Endodermal cell (in vitro differentiated cells): ENCODE results near the gene ATXN2L. TPM values are rescaled to one million over a fixed set of nuclear protein-coding genes. Genes with fewer than 3 reads are reported as not detected.
A peak's percentile ranks its signal among the peaks of the same experiment; 100 is the strongest.

ENCODE experiments used
- DNase-seq: peaks from one replicate; pipeline ENCODE4 v3.0.0-alpha.2; 2017
- H3K27ac ChIP-seq: 2 replicates; pipeline ENCODE4 v1.5.1; 2013; ENCODE audit warnings: mild to moderate bottlenecking, low read depth, low read length, moderate library complexity
- H3K27me3 ChIP-seq: 2 replicates; pipeline ENCODE4 v1.6.1; 2013; ENCODE audit warnings: mild to moderate bottlenecking, low read length, moderate library complexity; ENCODE audit not compliant: insufficient read depth, control insufficient read depth, poor library complexity, severe bottlenecking
- H3K36me3 ChIP-seq: 2 replicates; pipeline ENCODE4 v1.7.0; 2013; ENCODE audit warnings: mild to moderate bottlenecking, low read length, moderate library complexity; ENCODE audit not compliant: control insufficient read depth, insufficient read depth
- H3K4me1 ChIP-seq: one replicate; pipeline ENCODE4 v1.7.0; 2013; ENCODE audit warnings: low read length; ENCODE audit not compliant: control insufficient read depth, insufficient read depth
- H3K4me3 ChIP-seq: 2 replicates; pipeline ENCODE4 v1.5.1; 2013; ENCODE audit warnings: mild to moderate bottlenecking, low read length, moderate library complexity
- H3K9ac ChIP-seq: 2 replicates; pipeline ENCODE4 v1.6.1; 2013; ENCODE audit warnings: mild to moderate bottlenecking, low read length, moderate library complexity; ENCODE audit not compliant: poor library complexity, severe bottlenecking; ENCODE audit errors: extremely low read depth
- H3K9me3 ChIP-seq: 2 replicates; pipeline ENCODE4 v1.6.1; 2013; ENCODE audit warnings: mild to moderate bottlenecking, low read length, moderate library complexity; ENCODE audit not compliant: control insufficient read depth
- H3K27ac Mint-ChIP-seq: 2 replicates; pipeline ENCODE4 v1.8.0; 2020; ENCODE audit warnings: mixed read lengths
- H3K27me3 Mint-ChIP-seq: 2 replicates; pipeline ENCODE4 v1.8.0; 2021; ENCODE audit warnings: mild to moderate bottlenecking, mixed read lengths; ENCODE audit not compliant: insufficient read depth
- H3K36me3 Mint-ChIP-seq: 2 replicates; pipeline ENCODE4 v1.8.0; 2020; ENCODE audit warnings: low read depth, mixed read lengths
- H3K4me1 Mint-ChIP-seq: 2 replicates; pipeline ENCODE4 v1.8.0; 2020; ENCODE audit warnings: mixed read lengths
- H3K4me3 Mint-ChIP-seq: 2 replicates; pipeline ENCODE4 v1.8.0; 2020; ENCODE audit warnings: mild to moderate bottlenecking, moderate library complexity, mixed read lengths
- H3K9me3 Mint-ChIP-seq: 2 replicates; pipeline ENCODE4 v1.8.0; 2020; ENCODE audit warnings: mild to moderate bottlenecking, mixed read lengths
- WGBS, 2 experiments: methylation state at CpG; one replicate each; pipeline versions ENCODE4 v1.1.5 to v1.1.7; 2013; ENCODE audit warnings: missing lambda C conversion rate in 2 of 2, mixed read lengths in 1 of 2; ENCODE audit not compliant: insufficient coverage in 1 of 2, insufficient read length in 1 of 2; 5-methylcytosine and 5-hydroxymethylcytosine counted together
- total RNA-seq, 2 donors: library from RNA; stranded (reverse); fragmentation: NEBNext Ultra II Directional in 1 of 2; extraction: Animal tissue kit (Norgen Biotek cat#: 25700) in 1 of 2; gene quantifications; 2 replicates in 1 of 2; 3 replicates in 1 of 2; pipeline ENCODE4 v1.2.1, GENCODE V29; 2021
- TF ChIP-seq, protein P1 (sequence below): fragments of 200-600 bp; sonication (generic); conservative IDR thresholded peaks from 2 replicates; pipeline ENCODE4 v1.5.0; 2021; ENCODE audit warnings: antibody characterized with exemption, mild to moderate bottlenecking

ATXN2L gene
- total RNA-seq, 2 donors from 2014 or later, result 242 to 264 TPM

DNA sequence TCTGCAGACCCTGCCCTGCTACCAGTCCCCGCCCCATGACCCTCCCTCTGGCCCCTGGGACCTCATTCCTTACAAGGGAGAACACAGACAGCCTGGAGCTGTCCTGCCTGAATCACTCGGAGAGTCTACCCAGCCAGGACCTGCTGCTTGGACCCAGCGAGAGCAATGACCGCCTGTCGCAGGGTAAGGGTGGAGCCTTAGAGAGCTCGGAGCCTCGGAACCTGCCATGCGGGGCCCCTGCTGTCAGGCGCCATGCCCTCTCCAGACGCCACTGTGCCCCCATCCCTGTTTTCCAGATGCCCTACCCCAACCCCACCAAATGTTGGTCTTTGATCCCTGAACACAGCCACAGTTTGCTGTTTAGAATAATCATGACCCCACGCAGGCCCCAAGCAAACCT is 46.4 kb downstream of the ATXN2L start:
- Mint-ChIP-seq H3K27me3 (no peaks in the 10 kb centered on the region), H3K36me3 (peaks cover 45% of the 10 kb centered on the region), H3K9me3 (no peaks in the 10 kb centered on the region), H3K27ac (no peak overlapping the region), H3K4me3 (no peak overlapping the region), H3K4me1 (peaks cover 13% of the 10 kb centered on the region)
- TF ChIP-seq, protein P1, sequence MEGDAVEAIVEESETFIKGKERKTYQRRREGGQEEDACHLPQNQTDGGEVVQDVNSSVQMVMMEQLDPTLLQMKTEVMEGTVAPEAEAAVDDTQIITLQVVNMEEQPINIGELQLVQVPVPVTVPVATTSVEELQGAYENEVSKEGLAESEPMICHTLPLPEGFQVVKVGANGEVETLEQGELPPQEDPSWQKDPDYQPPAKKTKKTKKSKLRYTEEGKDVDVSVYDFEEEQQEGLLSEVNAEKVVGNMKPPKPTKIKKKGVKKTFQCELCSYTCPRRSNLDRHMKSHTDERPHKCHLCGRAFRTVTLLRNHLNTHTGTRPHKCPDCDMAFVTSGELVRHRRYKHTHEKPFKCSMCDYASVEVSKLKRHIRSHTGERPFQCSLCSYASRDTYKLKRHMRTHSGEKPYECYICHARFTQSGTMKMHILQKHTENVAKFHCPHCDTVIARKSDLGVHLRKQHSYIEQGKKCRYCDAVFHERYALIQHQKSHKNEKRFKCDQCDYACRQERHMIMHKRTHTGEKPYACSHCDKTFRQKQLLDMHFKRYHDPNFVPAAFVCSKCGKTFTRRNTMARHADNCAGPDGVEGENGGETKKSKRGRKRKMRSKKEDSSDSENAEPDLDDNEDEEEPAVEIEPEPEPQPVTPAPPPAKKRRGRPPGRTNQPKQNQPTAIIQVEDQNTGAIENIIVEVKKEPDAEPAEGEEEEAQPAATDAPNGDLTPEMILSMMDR, result no peak
- Histone ChIP-seq H3K27me3 (no peaks in the 10 kb centered on the region), H3K4me3 (no peak overlapping the region), H3K36me3 (peaks cover 41% of the 10 kb centered on the region), H3K9ac (no peak overlapping the region), H3K4me1 (peaks cover 7% of the 10 kb centered on the region), H3K27ac (no peak overlapping the region), H3K9me3 (no peaks in the 10 kb centered on the region)
- no peak for DNase-seq
- WGBS, 2 experiments, result 92 to 96% methylated on average over 5 to 11 of the region's 11 CpGs

DNA sequence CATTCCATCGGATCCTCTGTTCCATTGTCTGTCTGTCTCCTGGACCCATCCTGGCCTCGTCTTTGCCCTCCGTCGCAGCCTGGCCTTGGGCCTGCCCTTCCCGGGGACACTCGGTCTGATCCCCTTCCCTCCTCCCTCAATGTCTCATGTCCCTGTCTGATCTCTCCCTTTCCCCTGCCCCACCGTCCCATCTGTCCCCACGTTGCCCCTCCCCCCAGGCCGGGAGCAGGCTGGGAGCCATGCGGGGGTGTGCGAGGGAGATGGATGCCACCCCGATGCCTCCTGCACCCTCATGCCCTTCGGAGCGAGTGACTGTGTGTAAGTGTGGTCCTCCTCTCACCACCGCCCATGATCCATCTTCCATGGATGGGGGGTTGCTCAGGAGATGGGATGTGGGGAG is 50.2 kb downstream of the ATXN2L start:
- H3K27ac ChIP-seq, result no peak overlapping the region
- Mint-ChIP-seq H3K9me3 (no peaks in the 10 kb centered on the region), H3K36me3 (peaks cover 40% of the 10 kb centered on the region), H3K4me3 (no peak overlapping the region), H3K27me3 (no peaks in the 10 kb centered on the region), H3K27ac (no peak overlapping the region), H3K4me1 (peaks cover 2% of the 10 kb centered on the region)
- peaks cover 34% of the 10 kb centered on the region for H3K36me3 ChIP-seq
- H3K27me3 ChIP-seq, result no peaks in the 10 kb centered on the region
- no peak overlapping the region for H3K9ac ChIP-seq
- no peaks in the 10 kb centered on the region for H3K9me3 ChIP-seq
- 95% methylated on average over 4 to 15 of the region's 15 CpGs for WGBS, 2 experiments
- TF ChIP-seq, protein P1, result no peak
- DNase-seq, result no peak
- no peaks in the 10 kb centered on the region for H3K4me1 ChIP-seq
- no peak overlapping the region for H3K4me3 ChIP-seq

DNA sequence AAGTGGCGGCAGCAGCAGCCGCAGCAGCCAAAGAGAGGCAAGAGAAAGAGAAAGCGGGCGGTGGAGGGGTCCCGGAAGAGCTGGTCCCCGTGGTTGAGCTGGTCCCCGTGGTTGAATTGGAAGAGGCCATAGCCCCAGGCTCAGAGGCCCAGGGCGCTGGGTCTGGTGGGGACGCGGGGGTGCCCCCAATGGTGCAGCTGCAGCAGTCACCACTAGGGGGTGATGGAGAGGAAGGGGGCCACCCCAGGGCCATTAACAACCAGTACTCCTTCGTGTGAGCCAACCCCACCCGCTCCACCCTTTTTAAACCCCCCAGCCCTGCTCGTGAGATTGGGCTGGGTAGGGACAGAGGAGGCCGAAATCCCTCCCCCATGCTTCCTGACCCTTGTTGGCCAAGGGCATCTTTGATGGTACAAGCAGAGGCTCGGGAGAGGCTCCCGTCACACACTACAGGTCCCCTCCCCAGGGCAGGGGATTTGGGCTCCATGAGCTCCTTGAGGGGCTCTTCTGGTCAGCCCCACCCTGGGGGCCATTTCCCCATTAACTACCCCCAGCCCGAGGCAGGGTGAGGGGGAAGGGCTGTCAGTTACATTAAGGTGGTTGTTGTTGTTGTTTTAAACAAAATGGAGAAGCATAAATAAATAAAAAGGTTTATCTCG is 50.9 kb downstream of the ATXN2L start:
- Mint-ChIP-seq H3K4me3 (no peak overlapping the region), H3K4me1 (peaks cover 3% of the 10 kb centered on the region), H3K27me3 (no peaks in the 10 kb centered on the region), H3K27ac (no peak overlapping the region), H3K9me3 (no peaks in the 10 kb centered on the region), H3K36me3 (peaks cover 38% of the 10 kb centered on the region)
- peak; percentile 85 for DNase-seq
- TF ChIP-seq, protein P1, result peak; percentile 88
- no peak overlapping the region for H3K27ac ChIP-seq
- H3K9ac ChIP-seq, result no peak overlapping the region
- H3K9me3 ChIP-seq, result no peaks in the 10 kb centered on the region
- peaks cover 33% of the 10 kb centered on the region for H3K36me3 ChIP-seq
- no peak overlapping the region for H3K4me3 ChIP-seq
- H3K4me1 ChIP-seq, result peaks cover 3% of the 10 kb centered on the region
- H3K27me3 ChIP-seq, result no peaks in the 10 kb centered on the region
- 94 to 99% methylated on average over 10 to 16 of the region's 18 CpGs for WGBS, 2 experiments
